GM20431 (cell line): ENCODE data around the gene SLC6A1.
"Not testable (repeated sequence)": the region's sequence is repeated elsewhere in the genome, so short reads cannot be mapped to it uniquely, and the experiment has no call there.

ENCODE experiments used
- in situ Hi-C: fragments of 300-500 bp; cut with MseI, MboI; formaldehyde crosslinking; loops from one replicate; pipeline ENCODE4 v1.15.0; 2020; ENCODE audit warnings: low sequenced_read_pairs; ENCODE audit not compliant: unreplicated experiment

The SLC6A1 gene

GRCh38 chr3:11054739-11055438 lies 62.3 kb downstream of the SLC6A1 start:
- in situ Hi-C loops: no loop called here

DNA sequence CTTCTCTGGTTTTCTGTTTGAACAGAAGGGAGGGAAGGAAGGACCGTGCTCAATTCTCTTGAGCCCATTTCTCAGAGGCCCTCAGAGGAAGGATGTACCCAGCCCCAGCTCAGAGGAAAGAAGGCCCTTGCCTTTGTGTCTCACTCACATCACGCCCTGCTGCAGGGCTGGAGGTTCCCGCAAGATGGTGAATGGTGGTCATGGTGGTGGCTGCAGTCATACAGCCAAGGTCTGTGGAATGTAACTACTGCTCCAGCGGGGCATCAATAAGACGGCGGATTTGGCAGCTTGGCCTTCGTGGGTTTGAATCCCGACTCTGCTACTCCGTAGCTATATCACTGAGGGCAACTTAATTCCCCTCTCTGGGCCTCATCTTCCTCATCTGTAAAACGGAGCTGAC lies 62.9 kb downstream of the SLC6A1 start:
- in situ Hi-C loops: no loop called here

- in situ Hi-C loops: no loop called here
These were observed 64.0 kb downstream of the SLC6A1 start for GRCh38 chr3:11056531-11057050.

GRCh38 chr3:11057655-11058054 lies 65.1 kb downstream of the SLC6A1 start:
- in situ Hi-C loops: no loop called here

DNA sequence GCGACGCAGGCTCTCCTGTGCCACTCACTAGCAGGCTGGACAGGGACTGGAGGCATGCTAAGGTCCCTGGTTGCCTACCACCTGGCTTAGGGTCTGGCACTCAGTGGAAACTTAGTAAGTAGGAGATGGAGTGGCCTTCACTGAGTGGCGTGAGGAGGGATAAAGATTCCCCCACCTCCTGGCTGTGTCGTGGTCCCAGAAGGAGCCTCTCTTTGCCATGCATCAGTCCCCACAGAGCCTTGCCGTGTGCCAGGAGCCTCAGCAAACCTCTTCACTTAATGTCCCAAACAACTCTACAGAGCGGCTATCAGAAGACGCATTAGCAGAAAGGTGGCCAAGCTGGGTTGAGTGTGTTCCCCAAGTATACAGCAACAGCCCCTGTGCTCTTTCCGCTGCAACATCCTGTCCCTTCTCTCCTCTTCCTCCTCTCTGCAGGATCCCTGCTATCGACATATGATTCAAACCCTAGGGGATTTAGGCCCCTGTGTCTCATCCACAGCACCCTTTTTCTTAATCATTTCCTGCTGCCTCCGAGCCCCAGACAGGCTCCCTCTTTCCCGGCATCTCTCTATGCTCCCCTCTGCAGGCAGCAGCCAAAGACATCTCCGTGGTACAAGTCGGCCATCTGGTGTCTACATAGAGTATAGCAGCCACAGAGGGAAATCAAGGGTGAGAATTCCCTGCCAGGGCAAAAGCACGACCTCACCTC lies 66.7 kb downstream of the SLC6A1 start:
- in situ Hi-C loops: no loop called here

DNA sequence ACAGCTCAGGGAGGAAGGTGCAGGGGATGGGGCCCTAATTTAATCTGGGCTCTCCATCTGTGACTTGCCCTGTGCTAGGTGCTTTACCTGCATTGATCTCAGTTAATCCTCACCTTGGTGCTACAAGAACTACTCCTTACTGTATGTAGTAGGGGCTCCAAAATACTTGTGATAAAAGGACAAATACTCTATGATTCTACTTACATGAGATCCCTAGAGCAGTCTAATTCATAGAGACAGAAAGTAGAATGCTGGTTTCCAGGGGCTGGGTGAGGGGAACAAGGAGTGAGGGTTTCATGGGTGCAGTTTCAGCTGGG lies 67.2 kb downstream of the SLC6A1 start:
- in situ Hi-C loops: no loop called here

DNA sequence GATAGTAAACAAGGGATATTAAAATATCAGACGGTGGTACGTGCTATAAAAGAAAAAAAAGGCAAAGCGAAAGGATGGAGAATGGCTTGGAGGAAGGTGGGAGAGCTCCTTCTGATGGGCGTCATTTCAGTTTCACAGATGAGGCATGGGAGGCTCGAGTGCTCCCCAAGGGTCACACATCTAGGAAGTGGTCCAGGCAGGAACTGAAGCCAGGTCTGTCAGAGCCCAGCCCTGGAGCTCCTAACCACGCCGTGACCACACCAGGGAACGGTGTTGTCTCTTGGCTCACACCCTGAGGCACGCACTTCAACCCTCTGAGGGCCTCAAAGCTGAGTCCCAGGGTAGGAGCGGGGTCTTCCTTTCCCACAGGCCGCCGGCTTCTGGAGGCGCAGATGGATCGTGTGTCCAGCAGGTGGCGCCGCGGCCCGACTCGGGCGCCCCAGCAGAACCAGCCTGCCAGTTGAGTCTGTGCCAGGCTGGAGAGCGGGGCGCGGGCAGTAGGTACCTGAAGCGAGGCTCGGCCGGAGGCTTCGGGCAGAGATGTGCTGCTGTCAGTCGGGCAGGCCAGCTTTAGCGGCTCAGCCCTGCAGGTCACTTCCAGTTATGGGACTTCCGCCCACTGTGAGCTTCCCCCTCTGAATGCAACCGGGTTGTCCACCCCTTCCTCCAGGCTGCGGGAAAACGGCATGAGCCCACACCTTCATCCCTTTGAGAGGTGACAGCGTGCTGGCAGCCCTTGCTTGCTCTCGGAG lies 68.1 kb downstream of the SLC6A1 start:
- in situ Hi-C loops: no loop called here

GRCh38 chr3:11061268-11061871 lies 68.8 kb downstream of the SLC6A1 start:
- in situ Hi-C loops: not testable (repeated sequence)

GRCh38 chr3:11062704-11063103 lies 70.2 kb downstream of the SLC6A1 start:
- in situ Hi-C loops: no loop called here

DNA sequence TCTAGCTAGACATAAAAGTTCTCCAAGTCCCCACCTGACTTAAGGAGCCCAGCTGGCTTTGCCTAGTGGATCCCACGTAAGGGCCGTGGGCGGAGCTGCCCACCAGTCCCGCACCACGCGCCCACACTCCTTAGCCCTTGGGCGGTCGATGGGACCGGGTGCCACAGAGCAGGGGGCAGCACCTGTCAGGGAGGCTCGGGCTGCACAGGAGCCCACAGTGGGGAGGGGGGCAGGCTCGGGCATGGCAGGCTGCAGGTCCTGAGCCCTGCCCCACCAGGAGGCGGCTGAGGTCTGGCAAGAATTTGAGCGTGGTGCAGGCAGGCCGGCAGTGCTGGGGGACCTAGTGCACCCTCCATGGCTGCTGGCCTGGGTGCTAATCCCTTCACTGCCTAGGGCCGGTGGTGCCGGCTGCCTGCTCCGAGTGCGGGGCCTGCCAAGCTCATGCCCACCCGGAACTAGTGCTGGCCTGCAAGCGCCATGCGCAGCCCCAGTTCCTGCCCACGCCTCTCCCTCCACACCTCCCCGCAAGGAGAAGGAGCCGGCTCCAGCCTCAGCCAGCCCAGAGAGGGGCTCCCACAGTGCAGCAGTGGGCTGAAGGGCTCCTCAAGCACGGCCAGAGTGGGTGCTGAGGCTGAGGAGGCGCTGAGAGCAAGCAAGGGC lies 78.7 kb downstream of the SLC6A1 start:
- in situ Hi-C loops: no loop called here

DNA sequence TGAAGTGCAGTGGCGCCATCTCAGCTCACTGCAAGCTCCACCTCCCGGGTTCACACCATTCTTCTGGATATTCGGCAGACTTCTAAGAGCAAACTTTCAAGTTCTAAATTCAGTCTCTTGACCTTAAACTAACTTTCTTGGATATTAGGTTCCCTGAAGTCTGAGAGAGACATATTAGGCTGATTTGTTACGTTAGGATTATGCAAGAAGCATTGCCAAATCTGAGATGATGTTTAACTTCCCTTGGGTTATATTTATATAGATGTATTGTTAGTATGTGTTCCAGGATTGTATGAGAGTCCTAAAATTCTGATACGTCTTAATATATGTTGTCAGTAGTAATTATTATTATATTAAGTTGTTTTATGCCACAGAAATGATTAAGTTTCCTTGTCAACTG lies 80.1 kb downstream of the SLC6A1 start:
- in situ Hi-C loops: no loop called here

DNA sequence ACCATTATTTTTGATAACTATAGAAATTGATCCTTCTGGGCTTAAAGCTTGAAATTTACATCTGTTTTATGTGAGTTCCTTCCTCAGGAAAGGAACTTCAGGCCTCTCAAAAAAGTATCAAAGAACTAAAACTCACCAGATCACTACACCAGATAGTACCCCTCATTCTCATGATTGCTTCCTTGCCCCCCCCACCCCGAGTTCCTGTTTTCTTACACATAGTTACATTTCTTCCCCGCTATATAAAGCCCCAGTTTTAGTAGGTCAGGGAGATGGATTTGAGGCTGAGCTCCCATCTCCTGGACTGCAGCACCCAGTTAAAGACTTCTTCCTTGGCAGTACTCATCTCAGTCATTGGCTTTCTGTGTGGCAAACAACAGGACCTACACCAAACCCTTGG lies 81.5 kb downstream of the SLC6A1 start:
- in situ Hi-C loops: no loop called here

- in situ Hi-C loops: no loop called here
These were observed 81.9 kb downstream of the SLC6A1 start for GRCh38 chr3:11074451-11074850.

DNA sequence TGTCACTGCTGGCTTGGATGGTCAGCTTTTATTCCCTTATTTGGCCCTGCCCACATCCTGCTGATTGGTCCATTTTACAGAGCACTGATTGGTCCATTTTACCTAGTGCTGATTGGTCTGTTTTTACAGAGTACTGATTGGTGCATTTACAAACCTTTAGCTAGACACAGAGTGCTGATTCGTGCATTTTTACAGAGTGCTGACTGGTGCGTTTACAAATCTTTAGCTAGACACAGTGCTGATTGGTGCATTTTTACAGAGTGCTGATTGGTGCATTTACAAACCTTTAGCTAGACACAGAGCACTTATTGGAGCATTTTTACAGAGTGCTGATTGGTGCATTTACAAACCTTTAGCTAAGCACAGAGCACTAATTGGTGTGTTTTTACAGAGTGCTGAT lies 82.6 kb downstream of the SLC6A1 start:
- in situ Hi-C loops: not testable (repeated sequence)

- in situ Hi-C loops: no loop called here
These were observed 84.2 kb downstream of the SLC6A1 start for GRCh38 chr3:11076711-11077110.

DNA sequence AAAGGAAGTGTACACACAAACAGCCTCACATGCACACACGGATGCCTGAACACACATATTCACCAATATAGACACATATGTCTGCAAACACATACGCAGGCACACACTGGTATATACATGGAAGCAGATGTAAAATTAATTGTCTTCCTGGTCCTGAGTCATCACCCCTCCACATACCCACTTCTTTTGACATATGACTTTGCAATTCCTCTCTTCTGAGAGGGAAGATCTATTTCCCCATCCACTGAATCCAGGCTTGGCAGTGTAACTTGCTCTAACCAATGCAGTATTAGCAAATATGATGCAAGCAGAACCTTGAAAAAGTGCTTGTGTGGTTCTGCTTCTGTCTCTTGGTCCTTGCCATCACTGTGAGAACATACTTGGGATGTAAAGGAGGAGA lies 84.9 kb downstream of the SLC6A1 start:
- in situ Hi-C loops: no loop called here

DNA sequence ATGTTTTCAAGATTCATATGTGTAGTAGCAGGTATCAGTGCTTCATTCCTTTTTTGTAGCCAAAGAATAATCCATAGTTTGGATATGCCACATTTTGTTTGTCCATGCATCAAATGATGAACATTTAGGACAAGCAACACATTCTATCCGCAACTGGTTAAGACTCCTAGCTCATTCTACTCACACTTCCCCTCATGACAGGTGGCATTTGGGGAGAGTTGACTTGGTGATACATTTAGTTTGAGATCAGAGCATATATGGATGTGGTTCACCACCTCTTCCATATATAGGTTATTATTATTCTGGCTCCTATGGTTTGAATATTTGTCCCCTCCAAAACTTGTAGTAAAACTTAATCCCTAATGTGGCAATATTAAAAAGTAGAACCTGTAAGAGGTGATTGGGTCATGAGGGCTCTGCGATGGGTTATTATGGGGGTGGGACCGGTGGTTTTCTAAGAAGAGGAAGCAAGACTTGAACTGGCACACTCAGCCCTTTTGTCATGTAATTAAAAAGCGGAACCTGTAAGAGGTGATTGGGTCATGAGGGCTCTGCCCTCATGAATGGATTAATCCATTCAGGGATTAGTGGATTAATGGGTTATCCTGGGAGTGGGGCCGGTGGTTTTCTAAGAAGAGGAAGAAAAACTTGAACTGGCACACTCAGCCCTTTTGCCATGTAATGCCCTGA lies 86.4 kb downstream of the SLC6A1 start:
- in situ Hi-C loops: no loop called here

- in situ Hi-C loops: no loop called here
These were observed 87.9 kb downstream of the SLC6A1 start for GRCh38 chr3:11080492-11080891.

DNA sequence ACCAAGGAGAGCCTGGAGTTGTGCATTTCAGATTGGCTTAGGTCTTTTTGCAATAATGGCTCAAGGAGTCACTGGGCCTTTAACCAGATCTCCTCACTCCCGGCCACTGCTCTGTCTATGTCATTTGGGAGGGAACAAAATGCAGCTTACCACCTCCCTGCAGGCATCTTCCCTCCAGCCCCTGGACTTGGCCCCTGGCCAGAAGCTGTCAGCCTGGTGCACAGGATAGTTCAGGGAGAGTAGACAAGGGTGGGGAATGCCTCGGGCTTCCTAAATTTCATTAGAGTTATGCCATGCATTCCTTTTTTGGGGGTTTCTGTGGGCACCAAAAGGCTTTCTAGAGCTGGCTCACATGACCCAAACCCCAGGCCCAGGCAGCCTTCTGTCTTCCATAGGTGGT lies 91.5 kb downstream of the SLC6A1 start:
- in situ Hi-C loops: no loop called here

DNA sequence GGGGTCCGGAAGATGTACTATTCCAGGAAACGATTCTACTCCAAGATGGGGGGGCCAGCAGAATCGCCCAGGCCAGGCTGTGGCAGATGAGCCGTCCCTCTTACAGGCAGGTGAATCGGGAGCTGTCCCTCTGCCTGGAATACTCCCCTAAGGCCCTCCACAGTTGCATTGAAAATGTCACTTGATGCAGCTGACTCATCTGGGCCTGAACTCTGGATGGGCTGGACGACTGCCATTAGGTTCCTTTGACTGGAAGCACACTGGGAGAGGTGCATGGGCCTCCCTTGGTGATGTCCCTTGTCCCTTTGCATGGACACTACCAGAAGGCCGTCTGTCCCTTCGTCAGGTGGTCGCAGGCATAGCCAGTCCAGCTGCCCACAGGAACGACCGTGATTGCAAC lies 92.1 kb downstream of the SLC6A1 start:
- in situ Hi-C loops: no loop called here
